Cerebellar cortex (tissue), 1 donor: ENCODE results near the gene SETD2.
"Not testable (repeated sequence)": the region's sequence is repeated elsewhere in the genome, so short reads cannot be mapped to it uniquely, and the experiment has no call there.

Source experiments
- DNase-seq: peaks from one replicate; pipeline ENCODE4 v3.0.0-alpha.2; 2015; ENCODE audit warnings: low spot score

Gene SETD2

GRCh38 chr3:47034868-47035489 is 128.9 kb downstream of the SETD2 start:
- no peak for DNase-seq

- not testable (repeated sequence) for DNase-seq
Observed at GRCh38 chr3:47031041-47031440, 132.9 kb downstream of the SETD2 start.

- DNase-seq = no peak
Observed at GRCh38 chr3:47028667-47029066, 135.2 kb downstream of the SETD2 start.

GRCh38 chr3:47028146-47028545 is 135.8 kb downstream of the SETD2 start:
- DNase-seq = no peak

GRCh38 chr3:47026432-47026831 is 137.5 kb downstream of the SETD2 start:
- not testable (repeated sequence) for DNase-seq

- DNase-seq = no peak
Observed at GRCh38 chr3:47024932-47025331, 139.0 kb downstream of the SETD2 start.

- peak; percentile 58 for DNase-seq
Observed at GRCh38 chr3:47022641-47023071, 141.3 kb downstream of the SETD2 start.

- no peak for DNase-seq
Observed at GRCh38 chr3:47020311-47020710, 143.6 kb downstream of the SETD2 start.

- DNase-seq = no peak
Observed at GRCh38 chr3:47019201-47019600, 144.7 kb downstream of the SETD2 start.

- DNase-seq = no peak
Observed at GRCh38 chr3:47018269-47018611, 145.7 kb downstream of the SETD2 start.

- no peak for DNase-seq
Observed at GRCh38 chr3:47017504-47018268, 146.2 kb downstream of the SETD2 start.

GRCh38 chr3:47016934-47017435 is 146.9 kb downstream of the SETD2 start:
- no peak for DNase-seq

GRCh38 chr3:47016086-47016933 is 147.6 kb downstream of the SETD2 start:
- DNase-seq = no peak

- DNase-seq = no peak
Observed at GRCh38 chr3:47015151-47015550, 148.8 kb downstream of the SETD2 start.

GRCh38 chr3:47014036-47014435 is 149.9 kb downstream of the SETD2 start:
- DNase-seq = no peak

- DNase-seq = no peak
Observed at GRCh38 chr3:47013231-47013630, 150.7 kb downstream of the SETD2 start.

GRCh38 chr3:47012342-47013230 is 151.3 kb downstream of the SETD2 start:
- peak; percentile 96 for DNase-seq

- DNase-seq = no peak
Observed at GRCh38 chr3:47011371-47011770, 152.5 kb downstream of the SETD2 start.

- DNase-seq = no peak
Observed at GRCh38 chr3:47010910-47011309, 153.0 kb downstream of the SETD2 start.

- peak; percentile 42 for DNase-seq
Observed at GRCh38 chr3:47010111-47010712, 153.7 kb downstream of the SETD2 start.
